Brain microvascular endothelial cell (primary cell): ENCODE results near the gene TMEM273.

Experiments
- DNase-seq: peaks from one replicate; pipeline ENCODE4 v3.0.0-alpha.2; 2020
- H3K27ac ChIP-seq: fragments of 250-450 bp; sonication (Bioruptor Pico); 2 replicates; pipeline ENCODE4 v1.5.1; 2020; ENCODE audit warnings: mild to moderate bottlenecking, moderate library complexity
- H3K27me3 ChIP-seq: fragments of 250-450 bp; sonication (Bioruptor Pico); replicated peaks from 2 replicates; pipeline ENCODE4 v1.5.1; 2020; ENCODE audit warnings: mild to moderate bottlenecking
- H3K36me3 ChIP-seq: fragments of 250-450 bp; sonication (Bioruptor Pico); replicated peaks from 2 replicates; pipeline ENCODE4 v1.5.1; 2020; ENCODE audit warnings: mild to moderate bottlenecking
- H3K4me3 ChIP-seq: 2 replicates; pipeline ENCODE4 v1.5.1; 2011; ENCODE audit warnings: low read depth, mild to moderate bottlenecking, control low read depth, low read length, moderate library complexity
- CTCF ChIP-seq: IDR thresholded peaks from 2 replicates; pipeline ENCODE4 v1.5.1; 2011; ENCODE audit warnings: low read depth, mild to moderate bottlenecking, moderate library complexity, low read length, control low read depth, inconsistent platforms; ENCODE audit errors: missing control alignments
- in situ Hi-C: cut with HindIII; loops from 2 replicates; pipeline ENCODE4 v1.10.0; 2017; ENCODE audit warnings: low sequenced_read_pairs, low pct_ligation_motif_present

TMEM273 gene

GRCh38 chr10:49212783-49213182 is 24.6 kb upstream of the TMEM273 start:
- Histone ChIP-seq H3K27ac (no peak overlapping the region), H3K4me3 (no peak overlapping the region), H3K27me3 (no peaks in the 10 kb centered on the region), H3K36me3 (no peaks in the 10 kb centered on the region)
- DNase-seq = no peak
- TF ChIP-seq CTCF = no peak
- in situ Hi-C loops = no loop called here

GRCh38 chr10:49212076-49212475 is 23.9 kb upstream of the TMEM273 start:
- no peak for TF ChIP-seq CTCF
- Histone ChIP-seq H3K27me3 (no peaks in the 10 kb centered on the region), H3K4me3 (no peak overlapping the region), H3K27ac (no peak overlapping the region), H3K36me3 (no peaks in the 10 kb centered on the region)
- no peak for DNase-seq
- in situ Hi-C loops = no loop called here

GRCh38 chr10:49208996-49209395 is 20.8 kb upstream of the TMEM273 start:
- no peak for DNase-seq
- in situ Hi-C loops = no loop called here
- Histone ChIP-seq H3K27ac (no peak overlapping the region), H3K27me3 (peaks cover 6% of the 10 kb centered on the region), H3K36me3 (no peaks in the 10 kb centered on the region), H3K4me3 (no peak overlapping the region)
- TF ChIP-seq CTCF = no peak

GRCh38 chr10:49207936-49208487 is 19.8 kb upstream of the TMEM273 start:
- Histone ChIP-seq H3K4me3 (no peak overlapping the region), H3K36me3 (no peaks in the 10 kb centered on the region), H3K27ac (no peak overlapping the region), H3K27me3 (peaks cover 6% of the 10 kb centered on the region)
- no peak for DNase-seq
- in situ Hi-C loops = no loop called here
- TF ChIP-seq CTCF = no peak

- Histone ChIP-seq H3K27ac (no peak overlapping the region), H3K36me3 (no peaks in the 10 kb centered on the region), H3K4me3 (no peak overlapping the region), H3K27me3 (peaks cover 6% of the 10 kb centered on the region)
- no peak for DNase-seq
- in situ Hi-C loops = no loop called here
- TF ChIP-seq CTCF = no peak
Measured at GRCh38 chr10:49207113-49207512, 18.9 kb upstream of the TMEM273 start.

- in situ Hi-C loops = no loop called here
Measured at GRCh38 chr10:49205206-49205605, 17.0 kb upstream of the TMEM273 start.

More at GRCh38 chr10:49205206-49205605, 17.0 kb upstream of the TMEM273 start:
- Histone ChIP-seq H3K4me3 (no peak overlapping the region), H3K36me3 (no peaks in the 10 kb centered on the region), H3K27ac (no peak overlapping the region), H3K27me3 (peaks cover 6% of the 10 kb centered on the region)
- DNase-seq = no peak
- no peak for TF ChIP-seq CTCF
